Measurements from ENCODE around the gene KCNIP1. TPM values are rescaled to one million over a fixed set of nuclear protein-coding genes. Genes with fewer than 3 reads are reported as not detected.

The KCNIP1 gene
- total RNA-seq, 4 donors from 2014 or later: 0.97 to 1.7 TPM; not detected in 2

GRCh38 chr5:170631466-170632195 is 127.8 kb downstream of the KCNIP1 start:
- Histone ChIP-seq H3K27me3 (no peaks in the 10 kb centered on the region), H3K27ac (replicated peaks in 1 of 4) (peak overlapping the region in 2 of 4 donors; percentile 36 to 82)
- no peak for DNase-seq (ENCODE audit: extremely low spot score)

GRCh38 chr5:170632266-170632984 is 128.6 kb downstream of the KCNIP1 start:
- 68% methylated on average over 15 of the region's 19 CpGs for WGBS
- intact Hi-C loops (cut with DNase I): loop anchor here (2.0 to 10.0 kb wide), 3 partner anchors 162 to 405 kb away; no protein-coding TSS in a partner anchor
- Histone ChIP-seq H3K27ac (replicated peaks in 1 of 4) (peak overlapping the region; percentile 81 to 87 (median 82)), H3K27me3 (no peaks in the 10 kb centered on the region), H3K4me1 (peaks cover 16 to 28% (median 26%) of the 10 kb centered on the region in 4 donors), H3K9me3 (no peaks in the 10 kb centered on the region), H3K4me3 (peak overlapping the region; percentile 31 to 44 (median 36)), H3K36me3 (no peaks in the 10 kb centered on the region)
- no peak for DNase-seq (ENCODE audit: extremely low spot score)
- TF ChIP-seq EP300 (IDR thresholded peaks at IDR 0.05): no peak
- TF ChIP-seq POLR2AphosphoS5 (IDR thresholded peaks at IDR 0.05): no peak
- TF ChIP-seq CTCF (IDR thresholded peaks at IDR 0.05): no peak
- TF ChIP-seq POLR2A (IDR thresholded peaks at IDR 0.05; ENCODE audit: low read depth): no peak

More at GRCh38 chr5:170631466-170632195, 127.8 kb downstream of the KCNIP1 start:
- Histone ChIP-seq H3K4me1 (peaks cover 16 to 28% (median 26%) of the 10 kb centered on the region in 4 donors), H3K9me3 (no peaks in the 10 kb centered on the region), H3K4me3 (no peak overlapping the region), H3K36me3 (no peaks in the 10 kb centered on the region)
- intact Hi-C loops (cut with DNase I): loop anchor here (2.0 to 10.0 kb wide), 3 partner anchors 163 to 404 kb away; no protein-coding TSS in a partner anchor
- 62% methylated on average over 2 of the region's 16 CpGs for WGBS
- TF ChIP-seq EP300 (IDR thresholded peaks at IDR 0.05) (no peak), POLR2AphosphoS5 (IDR thresholded peaks at IDR 0.05) (no peak), CTCF (IDR thresholded peaks at IDR 0.05) (no peak), POLR2A (IDR thresholded peaks at IDR 0.05; ENCODE audit: low read depth) (no peak)

- intact Hi-C loops (cut with DNase I): loop anchor here (2.0 to 10.0 kb wide), 3 partner anchors 162 to 406 kb away; no protein-coding TSS in a partner anchor
- WGBS: 3% methylated on average over 11 of the region's 12 CpGs
Observed at GRCh38 chr5:170632985-170633234, 129.1 kb downstream of the KCNIP1 start.

More at GRCh38 chr5:170632985-170633234, 129.1 kb downstream of the KCNIP1 start:
- Histone ChIP-seq H3K27ac (replicated peaks in 1 of 4) (peak overlapping the region; percentile 81 to 87 (median 82)), H3K27me3 (no peaks in the 10 kb centered on the region), H3K4me1 (peaks cover 16 to 28% (median 26%) of the 10 kb centered on the region in 4 donors), H3K36me3 (no peaks in the 10 kb centered on the region), H3K4me3 (peak overlapping the region; percentile 31 to 44 (median 36)), H3K9me3 (no peaks in the 10 kb centered on the region)
- DNase-seq (ENCODE audit: extremely low spot score): no peak
- TF ChIP-seq POLR2A (IDR thresholded peaks at IDR 0.05; ENCODE audit: low read depth) (no peak), POLR2AphosphoS5 (IDR thresholded peaks at IDR 0.05) (no peak), CTCF (IDR thresholded peaks at IDR 0.05) (peak; percentile 91 to 96 (median 96))

Data from esophagus muscularis mucosa (tissue), 4 donors.